Activated B cell treated with CpG ODN at 0.5 μM for 24 hours (primary cell): ENCODE data around the gene PIP5K1B. TPM values are rescaled to one million over a fixed set of nuclear protein-coding genes. Genes with fewer than 3 reads are reported as not detected.

Source experiments
- ATAC-seq: fragments of 200-7000 bp; cut with Tn5 transposase; one replicate; pipeline ENCODE4 v1.10.0; 2021; ENCODE audit warnings: low read depth, mild to moderate bottlenecking, moderate library complexity
- CTCF ChIA-PET: fragments of 350-600 bp; sonication (Branson Sonifier 250); formaldehyde crosslinking; loops from one replicate; lab custom pipeline; 2021; ENCODE audit warnings: antibody characterized with exemption; lab: Charles Lee
- POLR2A ChIA-PET: fragments of 350-600 bp; sonication (Branson Sonifier 250); formaldehyde crosslinking; loops from one replicate; lab custom pipeline; 2021; ENCODE audit warnings: antibody characterized with exemption; lab: Charles Lee
- DNase-seq: peaks from one replicate; pipeline ENCODE4 v3.0.0; 2022
- H3K27ac Mint-ChIP-seq: one replicate; pipeline ENCODE4 v1.8.0; 2020; ENCODE audit warnings: mixed read lengths
- H3K27me3 Mint-ChIP-seq: one replicate; pipeline ENCODE4 v1.8.0; 2021; ENCODE audit warnings: mixed read lengths
- H3K36me3 Mint-ChIP-seq: one replicate; pipeline ENCODE4 v1.8.0; 2021; ENCODE audit warnings: low read depth, mixed read lengths
- H3K4me1 Mint-ChIP-seq: one replicate; pipeline ENCODE4 v1.8.0; 2021; ENCODE audit warnings: mixed read lengths
- H3K4me3 Mint-ChIP-seq: one replicate; pipeline ENCODE4 v1.8.0; 2020; ENCODE audit warnings: mild to moderate bottlenecking, mixed read lengths
- H3K9me3 Mint-ChIP-seq: one replicate; pipeline ENCODE4 v1.8.0; 2020; ENCODE audit warnings: mixed read lengths
- intact Hi-C: fragments of 100-400 bp; cut with micrococcal nuclease; formaldehyde crosslinking; loops from one replicate; pipeline ENCODE4 v1.15.1; 2024
- total RNA-seq: library from RNA; stranded (reverse); gene quantifications from 2 replicates; pipeline ENCODE4 v1.2.3, GENCODE V29; 2022
- TF ChIP-seq, protein P1 (sequence below): fragments of 200-600 bp; IDR thresholded peaks from one replicate; pipeline ENCODE4 v1.8.0; 2022; ENCODE audit warnings: antibody characterized with exemption, mild to moderate bottlenecking

Gene PIP5K1B
- total RNA-seq, 1 donor from 2014 or later = 22.0 TPM

- no peak for DNase-seq
- TF ChIP-seq, protein P1, sequence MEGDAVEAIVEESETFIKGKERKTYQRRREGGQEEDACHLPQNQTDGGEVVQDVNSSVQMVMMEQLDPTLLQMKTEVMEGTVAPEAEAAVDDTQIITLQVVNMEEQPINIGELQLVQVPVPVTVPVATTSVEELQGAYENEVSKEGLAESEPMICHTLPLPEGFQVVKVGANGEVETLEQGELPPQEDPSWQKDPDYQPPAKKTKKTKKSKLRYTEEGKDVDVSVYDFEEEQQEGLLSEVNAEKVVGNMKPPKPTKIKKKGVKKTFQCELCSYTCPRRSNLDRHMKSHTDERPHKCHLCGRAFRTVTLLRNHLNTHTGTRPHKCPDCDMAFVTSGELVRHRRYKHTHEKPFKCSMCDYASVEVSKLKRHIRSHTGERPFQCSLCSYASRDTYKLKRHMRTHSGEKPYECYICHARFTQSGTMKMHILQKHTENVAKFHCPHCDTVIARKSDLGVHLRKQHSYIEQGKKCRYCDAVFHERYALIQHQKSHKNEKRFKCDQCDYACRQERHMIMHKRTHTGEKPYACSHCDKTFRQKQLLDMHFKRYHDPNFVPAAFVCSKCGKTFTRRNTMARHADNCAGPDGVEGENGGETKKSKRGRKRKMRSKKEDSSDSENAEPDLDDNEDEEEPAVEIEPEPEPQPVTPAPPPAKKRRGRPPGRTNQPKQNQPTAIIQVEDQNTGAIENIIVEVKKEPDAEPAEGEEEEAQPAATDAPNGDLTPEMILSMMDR = no peak
- no peaks in the 10 kb centered on the region for H3K9me3 Mint-ChIP-seq
- ATAC-seq = no peak
- peaks cover 11% of the 10 kb centered on the region for H3K4me1 Mint-ChIP-seq
- no peak overlapping the region for H3K27ac Mint-ChIP-seq
- no peaks in the 10 kb centered on the region for H3K27me3 Mint-ChIP-seq
- POLR2A ChIA-PET = interaction anchor here (0.7 kb wide), 1 partner anchor 62 kb away, joined by 8 read pairs; no protein-coding TSS in a partner anchor
- peaks cover 44% of the 10 kb centered on the region for H3K36me3 Mint-ChIP-seq
- no peak overlapping the region for H3K4me3 Mint-ChIP-seq
- CTCF ChIA-PET = no interaction called here
- intact Hi-C loops = no loop called here
These were observed 41.5 kb downstream of the PIP5K1B start for GRCh38 chr9:68746525-68746924.

DNA sequence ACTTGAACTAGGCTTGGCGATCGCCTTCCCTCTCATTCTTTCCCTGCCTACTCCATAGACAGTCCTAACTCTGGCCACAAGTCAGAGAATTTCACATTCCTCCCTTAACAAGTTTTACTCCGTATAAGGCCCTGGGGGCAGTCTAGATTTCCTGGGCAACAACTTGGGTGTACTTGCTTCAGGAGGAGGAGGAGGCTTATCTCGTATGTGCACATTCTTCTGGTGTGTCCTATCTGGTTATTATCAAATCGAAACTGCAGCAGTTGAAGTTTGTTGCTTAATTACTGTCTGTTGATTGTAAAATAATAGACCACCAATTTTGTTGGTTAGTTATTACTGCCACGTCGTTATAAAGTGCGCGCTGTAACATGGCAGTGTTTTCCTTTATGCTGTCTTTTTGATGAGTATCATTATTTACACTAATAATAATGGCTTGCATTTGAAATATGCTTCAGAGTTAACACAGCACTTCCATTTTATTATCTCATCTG lies 42.0 kb downstream of the PIP5K1B start:
- intact Hi-C loops = no loop called here
- ChIA-PET CTCF (no interaction called here), POLR2A (no interaction called here)
- Mint-ChIP-seq H3K4me3 (no peak overlapping the region), H3K27ac (no peak overlapping the region), H3K9me3 (no peaks in the 10 kb centered on the region), H3K36me3 (peaks cover 42% of the 10 kb centered on the region), H3K4me1 (peaks cover 8% of the 10 kb centered on the region), H3K27me3 (no peaks in the 10 kb centered on the region)
- ATAC-seq (no peak), DNase-seq (no peak)
- TF ChIP-seq, protein P1 = no peak

GRCh38 chr9:68749135-68749534 lies 44.1 kb downstream of the PIP5K1B start:
- Mint-ChIP-seq H3K27ac (no peak overlapping the region), H3K27me3 (no peaks in the 10 kb centered on the region), H3K4me1 (peaks cover 14% of the 10 kb centered on the region), H3K4me3 (no peak overlapping the region), H3K36me3 (peaks cover 27% of the 10 kb centered on the region), H3K9me3 (no peaks in the 10 kb centered on the region)
- DNase-seq (no peak), ATAC-seq (no peak)
- ChIA-PET CTCF (no interaction called here), POLR2A (no interaction called here)
- intact Hi-C loops = no loop called here
- TF ChIP-seq, protein P1 = no peak

DNA sequence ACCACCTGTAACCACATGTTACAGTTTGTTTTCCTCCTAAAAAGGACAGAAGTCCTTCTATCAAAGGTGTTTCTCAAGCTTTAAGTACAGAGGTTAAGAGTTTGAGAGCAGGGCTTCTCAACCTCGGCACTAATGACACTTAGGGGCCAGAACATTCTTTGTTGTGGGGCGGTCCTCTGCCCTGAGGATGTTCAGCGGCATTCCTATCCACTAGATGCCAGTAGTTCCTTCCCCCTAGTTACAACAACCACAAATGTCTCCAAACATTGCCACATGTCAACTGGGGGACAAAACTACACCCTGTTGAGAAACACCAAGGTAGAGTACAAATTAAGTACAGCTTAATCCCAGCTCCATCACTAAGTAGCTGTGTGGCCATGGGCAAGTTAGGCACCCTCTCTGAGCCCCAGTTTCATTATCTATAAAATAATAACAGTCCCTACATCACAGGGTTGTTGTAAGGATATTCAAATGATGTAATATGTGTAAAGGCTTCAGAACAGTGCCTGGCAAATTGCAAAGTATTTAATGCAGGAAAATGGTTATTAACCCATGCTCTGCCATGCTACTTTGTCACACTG lies 44.6 kb downstream of the PIP5K1B start:
- CTCF ChIA-PET = no interaction called here
- DNase-seq = no peak
- ATAC-seq = no peak
- H3K36me3 Mint-ChIP-seq = peaks cover 26% of the 10 kb centered on the region
- TF ChIP-seq, protein P1 = no peak
- peaks cover 12% of the 10 kb centered on the region for H3K4me1 Mint-ChIP-seq
- H3K27me3 Mint-ChIP-seq = no peaks in the 10 kb centered on the region
- H3K9me3 Mint-ChIP-seq = no peaks in the 10 kb centered on the region
- H3K4me3 Mint-ChIP-seq = no peak overlapping the region
- intact Hi-C loops = no loop called here
- POLR2A ChIA-PET = no interaction called here
- H3K27ac Mint-ChIP-seq = no peak overlapping the region

DNA sequence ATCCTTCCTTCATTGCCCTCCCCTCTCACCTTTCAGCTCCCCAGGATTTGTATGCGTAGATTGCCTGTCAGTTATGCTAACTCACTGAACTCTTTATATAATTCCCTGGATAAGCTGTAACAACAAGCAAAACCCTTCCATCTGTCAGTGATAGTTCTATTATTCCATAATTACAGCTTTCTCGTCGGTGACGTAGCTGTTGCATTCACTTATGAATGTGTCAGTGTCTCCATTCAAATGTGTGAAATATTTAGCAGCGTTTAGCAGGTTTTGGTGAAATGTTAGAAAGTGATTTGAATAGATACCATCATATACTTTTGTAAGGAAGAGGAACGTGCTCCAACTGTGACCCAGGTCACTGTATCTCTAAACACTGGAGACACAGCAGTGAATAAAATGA lies 45.2 kb downstream of the PIP5K1B start:
- Mint-ChIP-seq H3K9me3 (no peaks in the 10 kb centered on the region), H3K4me3 (no peak overlapping the region), H3K36me3 (peaks cover 23% of the 10 kb centered on the region), H3K4me1 (peaks cover 12% of the 10 kb centered on the region), H3K27me3 (no peaks in the 10 kb centered on the region), H3K27ac (no peak overlapping the region)
- ATAC-seq (no peak), DNase-seq (no peak)
- ChIA-PET POLR2A (no interaction called here), CTCF (no interaction called here)
- TF ChIP-seq, protein P1 = no peak
- intact Hi-C loops = no loop called here
